ENCODE results near the gene GRIA2.

- TF ChIP-seq EZH2 (IDR thresholded peaks at IDR 0.05; ENCODE audit: insufficient read depth, poor library complexity, severe bottlenecking): no peak
- no peak for TF ChIP-seq EZH2phosphoT487 (IDR thresholded peaks at IDR 0.05; ENCODE audit: insufficient read depth, low read depth)
Measured at GRCh38 chr4:157246964-157247363, 26.4 kb downstream of the GRIA2 start.
